Coronary artery (tissue), 2 donors: ENCODE measurements around the gene CNRIP1.
"Not testable (repeated sequence)": the region's sequence is repeated elsewhere in the genome, so short reads cannot be mapped to it uniquely, and the experiment has no call there.

ENCODE experiments used
- DNase-seq: peaks from one replicate; pipeline ENCODE4 v3.0.0-alpha.2; 2017; ENCODE audit warnings: low spot score
- H3K27ac ChIP-seq, 2 donors: fragments of 200-600 bp; sonication (generic); one replicate each; pipeline ENCODE4 v1.5.1; 2016 to 2019
- H3K4me3 ChIP-seq: fragments of 200-600 bp; sonication (generic); 2 replicates; pipeline ENCODE4 v1.5.1; 2016; ENCODE audit warnings: mild to moderate bottlenecking, moderate library complexity
- CTCF ChIP-seq: fragments of 200-600 bp; sonication (generic); IDR thresholded peaks from one replicate; pipeline ENCODE4 v1.5.1; 2019; ENCODE audit warnings: antibody characterized with exemption

Gene CNRIP1

GRCh38 chr2:68352651-68353391 is 33.1 kb upstream of the CNRIP1 start:
- Histone ChIP-seq H3K4me3 (no peak overlapping the region), H3K27ac (no peak overlapping the region)
- no peak for TF ChIP-seq CTCF
- no peak for DNase-seq

- TF ChIP-seq CTCF, result no peak
- no peak overlapping the region for H3K4me3 ChIP-seq
- DNase-seq, result no peak
- no peak overlapping the region for H3K27ac ChIP-seq
These were observed 32.2 kb upstream of the CNRIP1 start for GRCh38 chr2:68351997-68352396.

GRCh38 chr2:68349091-68349490 is 29.3 kb upstream of the CNRIP1 start:
- not testable (repeated sequence) for H3K27ac ChIP-seq, DNase-seq, H3K4me3 ChIP-seq

- Histone ChIP-seq H3K27ac (no peak overlapping the region), H3K4me3 (no peak overlapping the region)
- no peak for DNase-seq
- no peak for TF ChIP-seq CTCF
These were observed 25.6 kb upstream of the CNRIP1 start for GRCh38 chr2:68345129-68345875.

GRCh38 chr2:68344031-68344430 is 24.3 kb upstream of the CNRIP1 start:
- Histone ChIP-seq H3K4me3 (no peak overlapping the region), H3K27ac (no peak overlapping the region)
- no peak for TF ChIP-seq CTCF

GRCh38 chr2:68342470-68342869 is 22.7 kb upstream of the CNRIP1 start:
- DNase-seq, result no peak
- no peak for TF ChIP-seq CTCF
- no peak overlapping the region for H3K27ac ChIP-seq
- H3K4me3 ChIP-seq, result no peak overlapping the region

More at GRCh38 chr2:68344031-68344430, 24.3 kb upstream of the CNRIP1 start:
- no peak for DNase-seq

GRCh38 chr2:68341583-68341982 is 21.8 kb upstream of the CNRIP1 start:
- no peak for TF ChIP-seq CTCF
- no peak overlapping the region for H3K4me3 ChIP-seq
- H3K27ac ChIP-seq, result no peak overlapping the region
- no peak for DNase-seq
